A673 (cell line): ENCODE results near the gene SF3B6. TPM values are rescaled to one million over a fixed set of nuclear protein-coding genes. Genes with fewer than 3 reads are reported as not detected.

Experiments
- BruUV-seq: library from RNA; stranded (reverse); fragments of 400-500 nt; replicated peaks from 2 replicates; lab custom pipeline; 2021; lab: Mats Ljungman, UMichigan
- CTCF ChIA-PET: fragments of 300-600 bp; sonication (Branson Sonifier 250); formaldehyde crosslinking; loops from one replicate; lab custom pipeline; 2022; ENCODE audit warnings: antibody characterized with exemption; lab: Charles Lee
- POLR2A ChIA-PET: fragments of 300-600 bp; sonication (Branson Sonifier 250); formaldehyde crosslinking; loops from one replicate; lab custom pipeline; 2022; ENCODE audit warnings: antibody characterized with exemption; ENCODE audit not compliant: low non-redundant PET; lab: Charles Lee
- DNase-seq: peaks from one replicate; pipeline ENCODE4 v3.0.0-alpha.2; 2015; ENCODE audit warnings: low spot score
- H3K27ac ChIP-seq: fragments of 200-600 bp; sonication (generic); 2 replicates; pipeline ENCODE4 v1.5.1; 2016; ENCODE audit warnings: mixed run types, low read depth, mild to moderate bottlenecking, mixed read lengths, antibody characterized with exemption, low read length; ENCODE audit not compliant: poor library complexity, severe bottlenecking
- H3K27me3 ChIP-seq: fragments of 200-600 bp; sonication (generic); replicated peaks from 2 replicates; pipeline ENCODE4 v1.6.1; 2017; ENCODE audit warnings: mixed run types, low read depth, mild to moderate bottlenecking, mixed read lengths, antibody characterized with exemption, low read length; ENCODE audit not compliant: insufficient read depth, poor library complexity
- H3K36me3 ChIP-seq: fragments of 200-600 bp; sonication (generic); 2 replicates; pipeline ENCODE4 v1.6.1; 2016; ENCODE audit warnings: mixed run types, mild to moderate bottlenecking, mixed read lengths, antibody characterized with exemption, low read length; ENCODE audit not compliant: insufficient read depth, poor library complexity, severe bottlenecking
- H3K4me1 ChIP-seq: fragments of 200-600 bp; sonication (generic); 2 replicates; pipeline ENCODE4 v1.6.1; 2017; ENCODE audit warnings: mixed run types, mild to moderate bottlenecking, mixed read lengths, antibody characterized with exemption, low read length; ENCODE audit not compliant: insufficient read depth, poor library complexity, severe bottlenecking
- H3K4me3 ChIP-seq: fragments of 200-600 bp; sonication (generic); 2 replicates; pipeline ENCODE4 v1.5.1; 2016; ENCODE audit warnings: low read depth, mixed run types, mild to moderate bottlenecking, mixed read lengths, low read length; ENCODE audit not compliant: poor library complexity, severe bottlenecking
- H3K9me3 ChIP-seq: fragments of 200-600 bp; sonication (generic); 2 replicates; pipeline ENCODE4 v1.6.1; 2016; ENCODE audit warnings: mixed run types, low read depth, mild to moderate bottlenecking, mixed read lengths, antibody characterized with exemption, low read length; ENCODE audit not compliant: poor library complexity, severe bottlenecking
- CTCF ChIP-seq: fragments of 300-800, 200-600 bp; sonication (generic); conservative IDR thresholded peaks from 2 replicates; pipeline ENCODE4 v1.5.1; 2017; ENCODE audit warnings: low read depth, mild to moderate bottlenecking, antibody characterized with exemption, low read length, moderate library complexity, mixed read lengths
- EZH2 ChIP-seq: fragments of 200-600 bp; sonication (generic); IDR thresholded peaks from 2 replicates; pipeline ENCODE4 v1.6.1; 2017; ENCODE audit warnings: borderline replicate concordance, low read depth, mild to moderate bottlenecking, mixed read lengths, antibody characterized with exemption, low read length; ENCODE audit not compliant: poor library complexity, severe bottlenecking
- intact Hi-C: fragments of 100-400 bp; cut with micrococcal nuclease; formaldehyde crosslinking; loops from one replicate; pipeline ENCODE4 v1.10.0; 2022; ENCODE audit not compliant: unreplicated experiment
- total RNA-seq: library from RNA; stranded (reverse); gene quantifications from 2 replicates; pipeline ENCODE4 v1.2.3, GENCODE V29; 2021

Gene SF3B6
- total RNA-seq, 1 experiment from 2014 or later = 130 TPM

- Histone ChIP-seq H3K36me3 (no peaks in the 10 kb centered on the region), H3K27ac (no peak overlapping the region), H3K27me3 (no peaks in the 10 kb centered on the region), H3K4me3 (no peak overlapping the region), H3K4me1 (no peaks in the 10 kb centered on the region), H3K9me3 (no peaks in the 10 kb centered on the region)
- TF ChIP-seq CTCF (no peak), EZH2 (no peak)
- no peak for DNase-seq
- intact Hi-C loops = no loop called here
- ChIA-PET POLR2A (no interaction called here), CTCF (no interaction called here)
- BruUV-seq = no TSS peak
Observed at GRCh38 chr2:24019729-24020128, 56.4 kb downstream of the SF3B6 start.

- no peaks in the 10 kb centered on the region for H3K9me3 ChIP-seq
- H3K36me3 ChIP-seq = no peaks in the 10 kb centered on the region
- H3K4me3 ChIP-seq = no peak overlapping the region
- H3K4me1 ChIP-seq = no peaks in the 10 kb centered on the region
- intact Hi-C loops = no loop called here
- no peak overlapping the region for H3K27ac ChIP-seq
- ChIA-PET POLR2A (no interaction called here), CTCF (no interaction called here)
- no TSS peak for BruUV-seq
- no peak for DNase-seq
- TF ChIP-seq EZH2 = no peak
- no peak for TF ChIP-seq CTCF
- no peaks in the 10 kb centered on the region for H3K27me3 ChIP-seq
Observed at GRCh38 chr2:24018241-24018640, 57.9 kb downstream of the SF3B6 start.

- no peak overlapping the region for H3K4me3 ChIP-seq
Observed at GRCh38 chr2:24017711-24018110, 58.4 kb downstream of the SF3B6 start.

More at GRCh38 chr2:24017711-24018110, 58.4 kb downstream of the SF3B6 start:
- Histone ChIP-seq H3K4me1 (no peaks in the 10 kb centered on the region), H3K27ac (no peak overlapping the region), H3K27me3 (no peaks in the 10 kb centered on the region), H3K9me3 (no peaks in the 10 kb centered on the region), H3K36me3 (no peaks in the 10 kb centered on the region)
- DNase-seq = no peak
- TF ChIP-seq EZH2 (no peak), CTCF (no peak)
- intact Hi-C loops = no loop called here
- BruUV-seq = no TSS peak
- POLR2A ChIA-PET = no interaction called here
- CTCF ChIA-PET = no interaction called here

Other genes starting within 250 kb of the SF3B6 start
- gene ATAD2B, start 149.2 kb downstream of the SF3B6 start, total RNA-seq = 27.9 and 28.5 TPM in 2 replicates
- 18.3 and 18.6 TPM in 2 replicates for gene UBXN2A, start 135.9 kb downstream of the SF3B6 start, total RNA-seq
- 0.42 TPM in 1 of 2 replicates, not detected in the other for gene MFSD2B, start 66.2 kb downstream of the SF3B6 start, total RNA-seq
- gene WDCP, start 28.9 kb downstream of the SF3B6 start, total RNA-seq = 26.6 and 30.8 TPM in 2 replicates
- 2.9 and 3.7 TPM in 2 replicates for gene FKBP1B, start 26.6 kb downstream of the SF3B6 start, total RNA-seq
- gene TP53I3, start 8.5 kb upstream of the SF3B6 start, total RNA-seq = 2.8 and 3.0 TPM in 2 replicates
- 0.94 TPM in 1 of 2 replicates, not detected in the other for gene PFN4, start 47.0 kb upstream of the SF3B6 start, total RNA-seq
- 6.8 and 11.3 TPM in 2 replicates for gene FAM228B, start 47.1 kb upstream of the SF3B6 start, total RNA-seq
- gene FAM228A, start 98.7 kb upstream of the SF3B6 start, total RNA-seq = 0.17 TPM in 1 of 2 replicates, not detected in the other